Mucosa of stomach (tissue), 1 donor: ENCODE results near the gene NCCRP1.
"Not testable (repeated sequence)": the region's sequence is repeated elsewhere in the genome, so short reads cannot be mapped to it uniquely, and the experiment has no call there.

Source experiments
- H3K27me3 ChIP-seq: one replicate; pipeline ENCODE4 v1.7.0; 2013; ENCODE audit warnings: mild to moderate bottlenecking, low read length; ENCODE audit not compliant: control insufficient read depth, insufficient read depth
- H3K36me3 ChIP-seq: one replicate; pipeline ENCODE4 v1.7.0; 2013; ENCODE audit warnings: low read length; ENCODE audit not compliant: control insufficient read depth, insufficient read depth
- H3K4me1 ChIP-seq: one replicate; pipeline ENCODE4 v1.7.0; 2013; ENCODE audit warnings: mild to moderate bottlenecking, low read length; ENCODE audit not compliant: control insufficient read depth, insufficient read depth
- H3K4me3 ChIP-seq: one replicate; pipeline ENCODE4 v1.7.0; 2013; ENCODE audit warnings: low read length
- H3K9ac ChIP-seq: one replicate; pipeline ENCODE4 v1.7.0; 2013; ENCODE audit warnings: mild to moderate bottlenecking, low read length, moderate library complexity
- H3K9me3 ChIP-seq: one replicate; pipeline ENCODE4 v1.7.0; 2013; ENCODE audit warnings: mild to moderate bottlenecking, low read length, moderate library complexity; ENCODE audit not compliant: control insufficient read depth
- donor health status: Pancreatic carcinoma.

The NCCRP1 gene

GRCh38 chr19:39206122-39206521 is 9.4 kb downstream of the NCCRP1 start:
- Histone ChIP-seq H3K27me3 (peaks cover 15% of the 10 kb centered on the region), H3K9me3 (no peaks in the 10 kb centered on the region), H3K9ac (no peak overlapping the region), H3K4me1 (peaks cover 10% of the 10 kb centered on the region), H3K4me3 (no peak overlapping the region), H3K36me3 (no peaks in the 10 kb centered on the region)

- Histone ChIP-seq H3K27me3 (peaks cover 13% of the 10 kb centered on the region), H3K4me3 (no peak overlapping the region), H3K36me3 (no peaks in the 10 kb centered on the region)
Observed at GRCh38 chr19:39207293-39207836, 10.6 kb downstream of the NCCRP1 start.

GRCh38 chr19:39208175-39208795 is 11.5 kb downstream of the NCCRP1 start:
- H3K9me3 ChIP-seq = no peaks in the 10 kb centered on the region

More at GRCh38 chr19:39207293-39207836, 10.6 kb downstream of the NCCRP1 start:
- no peaks in the 10 kb centered on the region for H3K9me3 ChIP-seq
- no peak overlapping the region for H3K9ac ChIP-seq
- H3K4me1 ChIP-seq = peaks cover 10% of the 10 kb centered on the region

GRCh38 chr19:39209196-39209595 is 12.4 kb downstream of the NCCRP1 start:
- H3K4me3 ChIP-seq = no peak overlapping the region
- no peaks in the 10 kb centered on the region for H3K9me3 ChIP-seq
- H3K9ac ChIP-seq = no peak overlapping the region
- peaks cover 10% of the 10 kb centered on the region for H3K4me1 ChIP-seq
- no peaks in the 10 kb centered on the region for H3K36me3 ChIP-seq
- H3K27me3 ChIP-seq = peaks cover 3% of the 10 kb centered on the region

More at GRCh38 chr19:39208175-39208795, 11.5 kb downstream of the NCCRP1 start:
- H3K9ac ChIP-seq = no peak overlapping the region
- peaks cover 8% of the 10 kb centered on the region for H3K27me3 ChIP-seq
- H3K36me3 ChIP-seq = no peaks in the 10 kb centered on the region
- H3K4me3 ChIP-seq = no peak overlapping the region
- peaks cover 10% of the 10 kb centered on the region for H3K4me1 ChIP-seq

GRCh38 chr19:39211731-39212374 is 15.1 kb downstream of the NCCRP1 start:
- H3K4me3 ChIP-seq = no peak overlapping the region
- no peak overlapping the region for H3K9ac ChIP-seq
- H3K36me3 ChIP-seq = no peaks in the 10 kb centered on the region
- no peaks in the 10 kb centered on the region for H3K9me3 ChIP-seq
- no peaks in the 10 kb centered on the region for H3K4me1 ChIP-seq
- peaks cover 3% of the 10 kb centered on the region for H3K27me3 ChIP-seq

GRCh38 chr19:39212375-39212742 is 15.6 kb downstream of the NCCRP1 start:
- Histone ChIP-seq H3K36me3 (no peaks in the 10 kb centered on the region), H3K9ac (no peak overlapping the region), H3K4me3 (no peak overlapping the region), H3K9me3 (no peaks in the 10 kb centered on the region), H3K27me3 (peaks cover 3% of the 10 kb centered on the region), H3K4me1 (no peaks in the 10 kb centered on the region)

GRCh38 chr19:39215323-39215722 is 18.6 kb downstream of the NCCRP1 start:
- not testable (repeated sequence) for H3K36me3 ChIP-seq, H3K4me3 ChIP-seq, H3K27me3 ChIP-seq

GRCh38 chr19:39217094-39217493 is 20.3 kb downstream of the NCCRP1 start:
- Histone ChIP-seq H3K4me3 (no peak overlapping the region), H3K4me1 (no peaks in the 10 kb centered on the region), H3K9ac (no peak overlapping the region), H3K9me3 (no peaks in the 10 kb centered on the region), H3K27me3 (no peaks in the 10 kb centered on the region), H3K36me3 (no peaks in the 10 kb centered on the region)

More at GRCh38 chr19:39215323-39215722, 18.6 kb downstream of the NCCRP1 start:
- not testable (repeated sequence) for H3K9ac ChIP-seq, H3K4me1 ChIP-seq, H3K9me3 ChIP-seq

- Histone ChIP-seq H3K4me1 (no peaks in the 10 kb centered on the region), H3K27me3 (no peaks in the 10 kb centered on the region), H3K9ac (no peak overlapping the region), H3K36me3 (no peaks in the 10 kb centered on the region), H3K4me3 (no peak overlapping the region), H3K9me3 (no peaks in the 10 kb centered on the region)
Observed at GRCh38 chr19:39218230-39219007, 21.7 kb downstream of the NCCRP1 start.

- H3K9me3 ChIP-seq, H3K4me3 ChIP-seq, H3K4me1 ChIP-seq, H3K9ac ChIP-seq, H3K36me3 ChIP-seq, H3K27me3 ChIP-seq: not testable (repeated sequence)
Observed at GRCh38 chr19:39219108-39219507, 22.3 kb downstream of the NCCRP1 start.

- H3K4me1 ChIP-seq = no peaks in the 10 kb centered on the region
- H3K9me3 ChIP-seq = no peaks in the 10 kb centered on the region
- peaks cover 3% of the 10 kb centered on the region for H3K27me3 ChIP-seq
- no peak overlapping the region for H3K9ac ChIP-seq
- no peak overlapping the region for H3K4me3 ChIP-seq
- H3K36me3 ChIP-seq = no peaks in the 10 kb centered on the region
Observed at GRCh38 chr19:39223703-39224279, 27.0 kb downstream of the NCCRP1 start.

- Histone ChIP-seq H3K4me1 (no peaks in the 10 kb centered on the region), H3K27me3 (peaks cover 3% of the 10 kb centered on the region), H3K36me3 (no peaks in the 10 kb centered on the region), H3K9ac (no peak overlapping the region), H3K4me3 (no peak overlapping the region), H3K9me3 (no peaks in the 10 kb centered on the region)
Observed at GRCh38 chr19:39224910-39225309, 28.1 kb downstream of the NCCRP1 start.
